ENCODE results near the gene ENTPD7. TPM values are rescaled to one million over a fixed set of nuclear protein-coding genes. Genes with fewer than 3 reads are reported as not detected.

Gene ENTPD7
- total and polyA plus RNA-seq, 9 of the 15 experiments (the other 6 are each of a cell fraction or from before 2014, with no cell fraction given): 1.4 to 13.9 (median 8.5) TPM

GRCh38 chr10:99748823-99749451, 89.6 kb downstream of the ENTPD7 start:
- CTCF ChIA-PET (ENCODE audit: low intra/inter-chr PET ratio): no interaction called here
- H3K9ac ChIP-seq (ENCODE audit: insufficient read depth in 1 of 2, low read depth in 2 of 2, low read length in 2 of 2): no peak overlapping the region

More at GRCh38 chr10:99748823-99749451, 89.6 kb downstream of the ENTPD7 start:
- no peaks in the 10 kb centered on the region for H3K4me1 ChIP-seq (replicated peaks in 1 of 2; ENCODE audit: control insufficient read depth in 2 of 2, insufficient read depth in 2 of 2, low read length in 2 of 2)
- BruUV-seq (replicated peaks): no TSS peak
- no peak for DNase-seq (ENCODE audit: extremely low read depth in 1 of 4, low spot score in 3 of 4)
- H3K4me3 ChIP-seq: no peak overlapping the region
- H3K27ac ChIP-seq (ENCODE audit: extremely low read depth, low read depth, low read length): no peak overlapping the region
- H4K20me1 ChIP-seq (replicated peaks; ENCODE audit: control insufficient read depth, insufficient read depth, low read length): no peaks in the 10 kb centered on the region
- intact Hi-C loops (cut with micrococcal nuclease) (no loop called here), in situ Hi-C loops (cut with MboI) (no loop called here)
- H3K36me3 ChIP-seq (ENCODE audit: control insufficient read depth, insufficient read depth, low read length): peaks cover 62% of the 10 kb centered on the region; the same call in 1 of the 3 replicates
- H3K27me3 ChIP-seq (ENCODE audit: control insufficient read depth in 2 of 2, insufficient read depth in 2 of 2, low read length in 2 of 2): no peaks in the 10 kb centered on the region
- no peak for FAIRE-seq
- POLR2A ChIA-PET: no interaction called here
- no peak overlapping the region for H3K4me2 ChIP-seq (ENCODE audit: insufficient read depth, low read length)
- no peak for ATAC-seq
- no peak overlapping the region for H2AFZ ChIP-seq (ENCODE audit: low read depth, low read length)
- WGBS (ENCODE audit: insufficient coverage, low coverage, missing lambda C conversion rate): 83% methylated on average over 2 of the region's 2 CpGs
- no peaks in the 10 kb centered on the region for H3K9me1 ChIP-seq (ENCODE audit: control insufficient read depth, insufficient read depth, low read length)
- TF ChIP-seq ZBTB11 (CRISPR knock-in tag; IDR thresholded peaks at IDR 0.05) (no peak), PHF8 (IDR thresholded peaks at IDR 0.05; ENCODE audit: borderline replicate concordance, low read length) (no peak), ZNF512 (tag; IDR thresholded peaks at IDR 0.05) (no peak), EGR1 (conservative IDR thresholded peaks at IDR 0.05) (no peak)
- H3K79me2 ChIP-seq (ENCODE audit: control insufficient read depth, insufficient read depth, low read length): no peaks in the 10 kb centered on the region
- no peaks in the 10 kb centered on the region for H3K9me3 ChIP-seq (replicated peaks; ENCODE audit: control insufficient read depth, insufficient read depth, low read depth, low read length)
